ENCODE data around the gene ACOT11.

The ACOT11 gene

GRCh38 chr1:54547601-54548388 lies at the start of gene ACOT11:
Gene ACOT11 (plus strand): TSS chr1:54548228. CDS start chr1:54548310, 82 bp downstream.
- no peak within 1 kb of the TSS for H3K27ac ChIP-seq (ENCODE audit: extremely low read depth, low read depth, low read length)
- H3K36me3 ChIP-seq (ENCODE audit: control insufficient read depth in 2 of 2, insufficient read depth in 1 of 2, low read length in 2 of 2) = no peaks in the 10 kb centered on the region
- ChIA-PET CTCF (interaction anchor here (0.8 kb wide), 1 partner anchor 11 kb away, joined by 3 read pairs; no protein-coding TSS in a partner anchor), POLR2A (no interaction called here)
- no peak within 1 kb of the TSS for H3K4me3 ChIP-seq (ENCODE audit: low read depth, low read length)
- no peaks in the 10 kb centered on the region for H3K9me3 ChIP-seq (ENCODE audit: control insufficient read depth, insufficient read depth, low read depth, low read length)
- TF ChIP-seq ZFHX2 (tag by site-specific recombination; conservative IDR thresholded peaks at IDR 0.05) (peak; percentile 47), CTCF (tag by site-specific recombination; IDR thresholded peaks at IDR 0.05) (peak; percentile 61), EGR2 (tag by site-specific recombination; IDR thresholded peaks at IDR 0.05; ENCODE audit: low read depth) (peak; percentile 28; the same call in 1 of the 2 replicates), MYNN (tag by site-specific recombination; IDR thresholded peaks at IDR 0.05; ENCODE audit: borderline replicate concordance) (no peak), ZNF148 (tag by site-specific recombination; IDR thresholded peaks at IDR 0.05; ENCODE audit: borderline replicate concordance) (no peak), GLIS1 (tag by site-specific recombination; IDR thresholded peaks at IDR 0.05) (peak; percentile 56; the same call in 1 of the 2 replicates), ZNF112 (tag by site-specific recombination; IDR thresholded peaks at IDR 0.05) (no peak), ZIC2 (tag by site-specific recombination; IDR thresholded peaks at IDR 0.05) (peak; percentile 87)
- no peaks in the 10 kb centered on the region for H3K4me1 ChIP-seq (ENCODE audit: control insufficient read depth, insufficient read depth, low read length)

- no peak overlapping the region for H3K27ac ChIP-seq (ENCODE audit: extremely low read depth, low read depth, low read length)
- no peak overlapping the region for H3K4me3 ChIP-seq (ENCODE audit: low read depth, low read length)
- no peaks in the 10 kb centered on the region for H3K36me3 ChIP-seq (ENCODE audit: control insufficient read depth in 2 of 2, insufficient read depth in 1 of 2, low read length in 2 of 2)
- H3K4me1 ChIP-seq (ENCODE audit: control insufficient read depth, insufficient read depth, low read length) = peaks cover 3% of the 10 kb centered on the region; the same call in 1 of the 2 replicates
- POLR2A ChIA-PET = no interaction called here
- no peak for TF ChIP-seq ZNF518A (tag by site-specific recombination; conservative IDR thresholded peaks at IDR 0.05; ENCODE audit: low read depth)
- TF ChIP-seq SCRT1 (tag by site-specific recombination; IDR thresholded peaks at IDR 0.05; ENCODE audit: borderline replicate concordance) = peak; percentile 78
- TF ChIP-seq ZNF341 (tag by site-specific recombination; IDR thresholded peaks at IDR 0.05; ENCODE audit: low read depth) = 0 out of 2 replicates have a peak, but pooled peaks have one; percentile 22
- peak; percentile 74 for TF ChIP-seq GLIS1 (tag by site-specific recombination; IDR thresholded peaks at IDR 0.05)
- no peak for TF ChIP-seq GLI2 (tag by site-specific recombination; IDR thresholded peaks at IDR 0.05; ENCODE audit: borderline replicate concordance, low read depth)
- no peak for TF ChIP-seq ZNF677 (tag by site-specific recombination; IDR thresholded peaks at IDR 0.05)
- no peak for TF ChIP-seq ATF2 (tag by site-specific recombination; IDR thresholded peaks at IDR 0.05; ENCODE audit: low read depth)
- TF ChIP-seq ZNF600 (tag by site-specific recombination; IDR thresholded peaks at IDR 0.05) = no peak
- peak; percentile 88 for TF ChIP-seq SCRT2 (tag by site-specific recombination; IDR thresholded peaks at IDR 0.05)
- CTCF ChIA-PET = interaction anchor here (0.7 to 1.6 kb wide), 4 partner anchors 9 to 424 kb away, joined by 3 to 7 read pairs (median 3); no protein-coding TSS in a partner anchor
- no peaks in the 10 kb centered on the region for H3K9me3 ChIP-seq (ENCODE audit: control insufficient read depth, insufficient read depth, low read depth, low read length)
Observed at GRCh38 chr1:54498383-54499096, 49.5 kb upstream of the ACOT11 start.
